HG02840 (cell line): ENCODE data around the gene MORN3.
A peak's percentile ranks its signal among the peaks of the same experiment; 100 is the strongest.
"Not testable (repeated sequence)": the region's sequence is repeated elsewhere in the genome, so short reads cannot be mapped to it uniquely, and the experiment has no call there.

Experiments used
- ATAC-seq: cut with Tn5 transposase; IDR thresholded peaks from one replicate; pipeline ENCODE4 v1.9.1; 2021; ENCODE audit warnings: mild to moderate bottlenecking, moderate library complexity, moderate number of reproducible peaks; ENCODE audit not compliant: unreplicated experiment, low FRiP score

MORN3 gene, protein sequence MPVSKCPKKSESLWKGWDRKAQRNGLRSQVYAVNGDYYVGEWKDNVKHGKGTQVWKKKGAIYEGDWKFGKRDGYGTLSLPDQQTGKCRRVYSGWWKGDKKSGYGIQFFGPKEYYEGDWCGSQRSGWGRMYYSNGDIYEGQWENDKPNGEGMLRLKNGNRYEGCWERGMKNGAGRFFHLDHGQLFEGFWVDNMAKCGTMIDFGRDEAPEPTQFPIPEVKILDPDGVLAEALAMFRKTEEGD

DNA sequence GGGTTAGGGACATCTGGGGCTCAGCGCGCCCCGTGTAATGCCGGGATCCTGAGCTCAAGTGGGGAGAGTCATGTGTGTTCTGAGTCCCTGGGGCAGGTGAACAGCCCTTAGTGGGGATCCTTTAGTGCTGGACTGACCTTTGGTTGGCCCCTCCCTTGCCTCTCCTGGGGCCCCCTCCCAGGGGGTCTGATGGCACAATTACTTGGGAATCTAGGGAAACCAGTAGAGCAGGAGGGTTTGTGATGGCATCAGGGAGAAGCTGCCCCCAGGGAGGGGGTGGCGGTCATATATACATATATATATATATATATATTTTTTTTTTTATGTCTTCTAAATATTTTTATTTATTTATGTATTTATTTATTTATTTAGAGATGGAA is at the start of gene MORN3:
TSS of gene MORN3 (minus strand) at position 134 of the 380 bp plus-strand sequence. CDS start 171 bp downstream, outside the sequence.
- ATAC-seq = no peak

DNA sequence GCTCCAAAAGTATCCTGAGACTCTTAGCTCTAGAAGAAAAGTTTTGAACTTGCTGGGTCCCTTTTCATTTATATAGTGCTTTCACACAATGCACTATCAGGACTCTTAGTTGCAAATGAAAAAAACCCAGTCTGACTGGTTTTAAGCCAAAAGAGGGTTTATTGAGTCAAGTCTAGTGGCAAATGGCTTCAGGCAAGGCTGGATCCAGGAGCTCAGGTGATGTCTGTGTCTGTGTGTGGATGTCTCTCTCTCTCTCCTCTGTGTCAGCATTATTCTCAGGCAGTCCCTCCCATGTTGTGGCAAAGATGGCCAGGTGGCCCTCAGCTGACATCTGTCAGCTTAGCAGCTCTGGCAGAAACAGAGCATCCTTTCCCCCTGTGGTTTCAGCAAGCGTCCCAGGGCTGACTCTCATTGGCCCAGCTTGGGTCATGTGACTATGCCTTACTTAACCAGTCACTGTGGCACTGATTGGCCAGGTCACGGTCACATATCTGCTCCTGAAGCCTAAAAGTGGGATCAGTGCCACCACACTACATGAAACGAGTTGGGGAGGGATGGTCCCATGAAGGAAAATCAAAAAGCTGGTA is 49.3 kb upstream of the MORN3 start:
- no peak for ATAC-seq

- no peak for ATAC-seq
Observed at GRCh38 chr12:121717041-121717699, 47.7 kb upstream of the MORN3 start.

GRCh38 chr12:121715862-121716435 is 46.5 kb upstream of the MORN3 start:
- ATAC-seq = no peak

- not testable (repeated sequence) for ATAC-seq
Observed at GRCh38 chr12:121715055-121715454, 45.6 kb upstream of the MORN3 start.

- no peak for ATAC-seq
Observed at GRCh38 chr12:121713793-121714192, 44.3 kb upstream of the MORN3 start.

DNA sequence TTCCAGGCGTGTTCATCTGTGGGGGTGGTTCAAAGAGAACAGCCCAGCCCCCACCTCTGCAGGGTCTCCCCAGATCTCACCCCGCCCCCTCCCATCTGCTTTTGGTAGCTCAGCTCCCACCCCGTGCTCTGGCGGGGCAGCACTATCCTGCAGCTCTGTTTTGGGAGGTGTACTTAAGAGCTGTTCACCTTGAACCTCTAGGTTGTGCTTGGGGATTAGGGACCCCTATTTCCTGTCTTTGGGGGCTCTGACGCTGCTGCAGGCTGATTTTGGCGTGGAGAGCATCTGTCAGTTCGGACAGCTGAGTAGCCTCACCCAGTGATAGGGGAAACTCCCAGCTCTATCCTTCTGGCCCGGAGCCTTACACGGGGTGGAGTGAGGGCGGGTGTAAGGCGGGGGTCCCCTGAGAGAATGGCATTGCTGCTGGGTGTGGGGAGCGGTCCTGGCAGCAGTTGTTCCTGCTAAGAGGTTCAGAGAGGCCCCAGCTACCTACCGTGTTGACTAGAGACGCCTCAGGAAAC is 43.9 kb upstream of the MORN3 start:
- ATAC-seq = no peak

DNA sequence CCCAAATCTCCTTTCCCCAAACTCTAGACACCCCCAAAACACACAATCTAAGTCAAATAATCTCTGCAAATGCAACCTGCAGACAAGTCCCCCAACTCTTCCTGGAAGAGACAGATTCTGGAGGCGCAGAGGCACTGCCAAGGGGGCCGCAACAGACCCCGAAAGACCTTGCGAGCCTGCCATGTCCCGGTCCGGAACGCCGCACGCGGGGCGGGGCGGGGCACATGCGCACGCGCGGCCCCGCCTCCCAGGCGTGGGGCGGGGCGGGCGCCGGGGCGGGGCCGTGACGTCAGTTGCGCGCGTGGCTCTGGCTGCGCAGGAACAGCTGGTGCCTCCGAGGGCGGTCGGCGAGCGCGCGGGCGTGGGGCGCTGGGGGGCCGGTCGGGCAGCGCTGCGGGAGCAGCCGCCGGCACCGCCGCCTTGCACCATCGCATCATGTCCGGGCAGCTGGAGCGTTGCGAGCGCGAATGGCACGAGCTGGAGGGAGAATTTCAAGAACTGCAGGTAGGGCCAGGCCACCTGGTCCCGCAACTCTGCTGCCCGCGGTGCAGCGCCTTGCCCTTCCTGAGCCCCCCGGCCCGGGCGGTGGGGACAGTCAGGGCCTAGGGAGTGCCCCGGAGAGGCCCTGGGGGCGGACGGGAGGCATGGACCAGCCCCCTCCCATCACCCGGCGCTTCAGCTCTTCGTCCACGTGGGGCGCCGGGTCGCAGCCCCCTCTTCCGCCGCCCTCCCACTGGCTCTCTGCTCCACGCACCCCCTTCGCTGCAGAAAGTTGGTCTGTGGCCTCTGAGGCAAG is 43.2 kb upstream of the MORN3 start, which contains the start of gene TMEM120B:
TSS of gene TMEM120B (plus strand) at position 292 of the 796 bp plus-strand sequence. CDS start at position 436, 144 bp downstream.
- peak; percentile 77 for ATAC-seq

DNA sequence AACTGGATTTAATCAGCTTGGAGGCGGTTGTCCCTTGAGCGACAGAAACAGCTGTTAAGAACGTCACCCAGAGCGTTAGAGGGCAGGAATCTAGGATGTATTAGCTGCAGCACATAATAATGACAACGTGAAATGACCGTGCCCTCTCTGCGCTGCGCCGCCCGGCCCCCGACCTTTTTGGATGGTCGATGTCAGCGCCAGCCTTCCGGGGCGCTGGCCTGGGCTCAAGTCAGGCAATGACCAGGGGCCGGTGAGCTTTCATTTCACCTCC is 42.7 kb upstream of the MORN3 start:
- peak; percentile 26 for ATAC-seq

DNA sequence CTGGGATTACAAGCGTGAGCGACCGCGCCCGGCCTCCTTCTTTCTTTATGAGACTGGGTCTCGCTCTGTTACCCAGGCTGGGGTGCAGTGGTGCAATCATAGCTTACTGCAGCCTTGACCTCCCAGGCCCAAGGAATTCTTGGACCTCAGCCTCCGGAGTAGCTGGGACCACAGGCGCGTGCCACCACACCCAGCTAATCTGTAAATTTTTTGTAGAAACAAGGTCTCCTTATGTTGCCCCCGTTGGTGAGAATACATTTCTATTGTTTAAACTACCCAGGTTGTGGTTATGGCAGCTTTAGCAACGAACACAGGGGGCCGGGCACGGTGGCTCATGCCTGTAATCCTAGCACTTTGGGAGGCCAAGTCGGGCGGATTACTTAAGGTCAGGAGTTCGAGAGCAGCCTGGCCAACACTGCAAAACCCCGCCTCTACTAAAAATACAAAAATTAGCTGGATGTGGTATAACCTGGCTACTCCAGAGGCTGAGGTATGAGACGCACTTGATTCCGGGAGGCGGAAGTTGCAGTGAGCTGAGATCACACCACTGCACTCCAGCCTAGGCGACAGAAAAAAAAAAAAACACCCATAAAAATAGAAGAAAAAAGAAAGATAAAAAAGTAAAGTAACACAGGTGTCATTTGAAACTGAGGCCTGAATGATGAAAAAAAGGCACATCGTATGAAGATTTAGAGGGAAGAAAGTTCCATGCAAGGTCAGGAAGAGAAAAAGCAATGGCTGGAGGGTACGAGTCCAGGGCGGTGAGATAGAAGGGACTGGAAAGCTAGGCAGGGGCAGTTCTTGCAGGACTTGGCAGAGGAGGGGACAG is 42.1 kb upstream of the MORN3 start:
- ATAC-seq = no peak

GRCh38 chr12:121709478-121709961 is 40.1 kb upstream of the MORN3 start:
- no peak for ATAC-seq

DNA sequence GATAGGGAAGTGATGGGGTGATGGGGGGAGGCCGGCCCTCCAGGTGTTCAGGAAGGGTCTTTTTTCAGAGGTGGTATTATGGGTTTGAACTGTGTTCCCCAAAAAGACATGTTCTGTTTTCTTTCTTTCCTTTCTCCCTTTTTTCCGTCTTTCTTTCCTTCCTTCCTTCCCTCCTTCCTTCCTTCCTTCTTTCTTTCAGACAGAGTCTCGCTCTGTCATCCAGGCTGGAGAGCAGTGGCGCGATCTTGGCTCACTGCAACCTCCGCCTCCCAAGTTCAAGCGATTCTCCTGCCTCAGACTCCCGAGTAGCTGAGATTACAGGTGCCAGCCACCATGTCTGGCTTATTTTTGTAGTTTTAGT is 39.6 kb upstream of the MORN3 start:
- not testable (repeated sequence) for ATAC-seq

GRCh38 chr12:121708313-121709063 is 39.0 kb upstream of the MORN3 start:
- ATAC-seq = no peak

- ATAC-seq = no peak
Observed at GRCh38 chr12:121705514-121705913, 36.1 kb upstream of the MORN3 start.

GRCh38 chr12:121702944-121703343 is 33.5 kb upstream of the MORN3 start:
- ATAC-seq = no peak

- ATAC-seq = no peak
Observed at GRCh38 chr12:121701667-121702277, 32.3 kb upstream of the MORN3 start.

DNA sequence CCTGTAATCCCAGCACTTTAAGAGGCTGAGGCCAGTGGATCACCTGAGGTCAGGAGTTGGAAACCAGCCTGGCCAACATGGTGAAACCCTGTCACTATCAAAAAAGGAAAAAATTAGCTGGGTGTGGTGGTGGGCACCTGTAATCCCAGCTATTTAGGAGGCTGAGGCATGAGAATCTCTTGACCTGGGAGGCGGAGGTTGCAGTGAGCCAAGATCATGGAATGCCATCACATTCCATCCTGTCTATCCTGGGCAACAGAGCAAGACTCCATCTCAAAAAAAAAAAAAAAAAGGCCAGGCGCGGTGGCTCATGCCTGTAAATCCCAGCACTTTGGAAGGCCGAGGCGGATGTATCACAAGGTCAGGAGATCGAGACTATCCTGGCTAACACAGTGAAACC is 28.4 kb upstream of the MORN3 start:
- ATAC-seq = not testable (repeated sequence)

GRCh38 chr12:121697093-121697698 is 27.7 kb upstream of the MORN3 start:
- ATAC-seq = no peak
